H1 (cell line): ENCODE measurements around the gene DUOX1. TPM values are rescaled to one million over a fixed set of nuclear protein-coding genes. Genes with fewer than 3 reads are reported as not detected.

Experiments
- ATF2 ChIP-seq: IDR thresholded peaks from 2 replicates; pipeline ENCODE4 v1.6.1; 2012; ENCODE audit warnings: low read length, inconsistent platforms
- ATF3 ChIP-seq: IDR thresholded peaks from 2 replicates; pipeline ENCODE4 v1.6.1; 2011; ENCODE audit warnings: low read depth, mild to moderate bottlenecking, low read length; ENCODE audit not compliant: insufficient read depth
- CHD2 ChIP-seq: IDR thresholded peaks from 2 replicates; pipeline ENCODE4 v1.6.1; 2012; ENCODE audit warnings: low read length, improper control_type of control experiment
- EZH2 ChIP-seq: fragments of 200-600 bp; sonication (generic); IDR thresholded peaks from 2 replicates; pipeline ENCODE4 v1.7.1; 2012; ENCODE audit warnings: low read depth, mild to moderate bottlenecking, moderate library complexity, low read length, inconsistent platforms; ENCODE audit not compliant: severe bottlenecking
- JUND ChIP-seq: IDR thresholded peaks from 2 replicates; pipeline ENCODE4 v1.6.1; 2011; ENCODE audit warnings: mild to moderate bottlenecking, improper control_type of control experiment, low read length
- KDM4A ChIP-seq: IDR thresholded peaks from one replicate; pipeline ENCODE4 v1.7.1; 2012; ENCODE audit warnings: low read depth, mild to moderate bottlenecking, moderate library complexity, low read length, inconsistent platforms; ENCODE audit not compliant: severe bottlenecking
- NANOG ChIP-seq: IDR thresholded peaks from 2 replicates; pipeline ENCODE4 v1.6.1; 2011; ENCODE audit warnings: low read length, low read depth, mild to moderate bottlenecking, inconsistent platforms; ENCODE audit not compliant: insufficient read depth, poor library complexity, severe bottlenecking
- POLR2AphosphoS5 ChIP-seq: IDR thresholded peaks from 2 replicates; pipeline ENCODE4 v1.6.1; 2011; ENCODE audit warnings: low read depth, low read length
- RAD21 ChIP-seq, 2 experiments: IDR thresholded peaks in 1 of 2; conservative IDR thresholded peaks in 1 of 2; 2 replicates each; pipeline ENCODE4 v1.6.1; 2011; ENCODE audit warnings: low read depth in 2 of 2, low read length in 2 of 2, improper control_type of control experiment in 1 of 2, inconsistent platforms in 1 of 2, mild to moderate bottlenecking in 1 of 2, moderate library complexity in 1 of 2
- polyA plus RNA-seq, 7 experiments: library from polyadenylated mRNA; depleted of rRNA in 3 of 7; stranded (reverse) in 5 of 7; unstranded in 2 of 7; fragments of >200 nt in 5 of 7; fragments of 200-250 nt in 2 of 7; gene quantifications; 1 replicate in 5 of 7; 2 replicates in 1 of 7; 4 replicates in 1 of 7; pipeline versions ENCODE4 v1.2.1 to v1.2.3, GENCODE V29; 2011 to 2013; ENCODE audit warnings: missing spikeins in 2 of 7, mixed read lengths in 2 of 7
- total RNA-seq: library from RNA; stranded (reverse); fragmentation: NEBNext Ultra II Directional; extraction: Animal tissue kit (Norgen Biotek cat#: 25700); gene quantifications from 2 replicates; pipeline ENCODE4 v1.2.1, GENCODE V29; 2021

DUOX1 gene
- total and polyA plus RNA-seq, 2 of the 8 experiments (the other 6 are each of a cell fraction or from before 2014, with no cell fraction given): 0.84 to 1.4 TPM

GRCh38 chr15:45162771-45163507 is 33.1 kb downstream of the DUOX1 start (continued):
- TF ChIP-seq CHD2 (peak; percentile 22; the same call in 1 of the 2 replicates), NANOG (no peak), POLR2AphosphoS5 (peak; percentile 40), EZH2 (no peak), RAD21 (IDR thresholded peaks at IDR 0.05 in 1 of 2, conservative IDR thresholded peaks at IDR 0.05 in 1 of 2; ENCODE audit: low read depth in 2 of 2, low read length in 2 of 2) (peak; percentile 99), ATF2 (0 out of 2 replicates have a peak, but pooled peaks have one; percentile 40), ATF3 (0 out of 2 replicates have a peak, but pooled peaks have one; percentile 18), JUND (no peak), KDM4A (no peak)
